ENCODE data around the gene TMEM69.

DNA sequence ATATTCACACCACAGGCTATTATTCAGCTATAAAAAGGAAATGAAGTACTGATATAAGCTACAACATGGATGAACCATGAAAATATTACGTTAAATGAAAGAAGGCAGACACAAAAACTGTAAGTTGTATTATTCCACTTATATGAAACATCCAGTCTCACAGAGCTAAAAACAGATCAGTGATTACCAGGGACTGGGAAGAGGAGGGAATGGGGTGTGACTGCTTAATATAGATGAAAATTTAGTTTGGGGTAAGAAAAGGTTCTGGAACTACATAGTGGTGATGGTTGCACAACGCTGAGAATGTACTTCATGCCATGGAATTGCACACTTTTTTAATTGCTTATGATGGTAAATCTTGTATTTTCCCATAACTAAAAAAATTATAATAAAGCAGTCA, 21.1 kb upstream of the TMEM69 start:
- TF ChIP-seq, protein P1, sequence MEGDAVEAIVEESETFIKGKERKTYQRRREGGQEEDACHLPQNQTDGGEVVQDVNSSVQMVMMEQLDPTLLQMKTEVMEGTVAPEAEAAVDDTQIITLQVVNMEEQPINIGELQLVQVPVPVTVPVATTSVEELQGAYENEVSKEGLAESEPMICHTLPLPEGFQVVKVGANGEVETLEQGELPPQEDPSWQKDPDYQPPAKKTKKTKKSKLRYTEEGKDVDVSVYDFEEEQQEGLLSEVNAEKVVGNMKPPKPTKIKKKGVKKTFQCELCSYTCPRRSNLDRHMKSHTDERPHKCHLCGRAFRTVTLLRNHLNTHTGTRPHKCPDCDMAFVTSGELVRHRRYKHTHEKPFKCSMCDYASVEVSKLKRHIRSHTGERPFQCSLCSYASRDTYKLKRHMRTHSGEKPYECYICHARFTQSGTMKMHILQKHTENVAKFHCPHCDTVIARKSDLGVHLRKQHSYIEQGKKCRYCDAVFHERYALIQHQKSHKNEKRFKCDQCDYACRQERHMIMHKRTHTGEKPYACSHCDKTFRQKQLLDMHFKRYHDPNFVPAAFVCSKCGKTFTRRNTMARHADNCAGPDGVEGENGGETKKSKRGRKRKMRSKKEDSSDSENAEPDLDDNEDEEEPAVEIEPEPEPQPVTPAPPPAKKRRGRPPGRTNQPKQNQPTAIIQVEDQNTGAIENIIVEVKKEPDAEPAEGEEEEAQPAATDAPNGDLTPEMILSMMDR (IDR thresholded peaks at IDR 0.05), result no peak
- TF ChIP-seq POLR2A (IDR thresholded peaks at IDR 0.05), result no peak

Measured in right lobe of liver (tissue), 4 donors.